ENCODE results near the gene ZSWIM4.
"Not testable (repeated sequence)": the region's sequence is repeated elsewhere in the genome, so short reads cannot be mapped to it uniquely, and the experiment has no call there.

ZSWIM4 gene

DNA sequence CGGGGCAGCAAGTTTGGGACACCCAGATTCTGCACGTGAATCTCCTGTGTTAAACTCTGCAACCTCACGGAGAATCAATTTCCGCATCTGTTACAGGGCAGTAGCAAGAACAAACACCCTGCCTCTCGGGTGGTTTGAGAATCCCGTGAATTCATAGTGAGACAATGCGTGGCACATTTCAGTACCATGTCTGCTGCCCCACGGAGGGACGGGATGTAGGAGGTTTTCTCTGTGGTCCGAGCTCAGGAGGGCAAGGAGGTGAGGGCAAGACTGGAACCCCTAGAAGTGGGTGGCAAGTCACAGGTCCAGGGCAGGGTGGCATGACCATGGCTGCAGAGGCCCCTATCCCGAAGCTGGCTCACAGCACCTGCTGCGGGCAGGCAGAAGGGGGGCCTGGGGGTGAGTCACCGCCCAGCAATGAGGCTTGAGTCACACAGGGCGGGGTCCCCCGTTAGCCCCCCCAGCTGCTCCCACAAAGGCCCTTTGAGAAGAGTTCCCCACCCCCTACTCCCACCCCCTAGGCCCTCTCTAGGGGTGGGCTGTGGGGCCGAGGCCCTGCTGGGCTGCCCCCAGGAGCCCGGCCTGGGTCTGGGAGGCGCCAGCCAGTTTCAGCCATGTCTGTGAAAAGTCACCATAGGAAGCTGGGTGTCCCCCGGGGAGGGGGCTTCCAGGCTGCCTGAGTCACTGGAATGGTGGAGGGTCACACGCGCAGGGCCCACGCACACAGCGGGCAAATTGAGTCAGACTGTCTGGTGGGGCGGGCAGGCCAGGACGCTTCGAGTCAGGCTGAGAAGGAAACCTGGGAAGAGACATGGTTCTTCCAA, 55.9 kb downstream of the ZSWIM4 start:
- peak; percentile 91 for DNase-seq (ENCODE audit: low spot score)

GRCh38 chr19:13851734-13852114, 56.5 kb downstream of the ZSWIM4 start:
- not testable (repeated sequence) for DNase-seq (ENCODE audit: low spot score)

DNA sequence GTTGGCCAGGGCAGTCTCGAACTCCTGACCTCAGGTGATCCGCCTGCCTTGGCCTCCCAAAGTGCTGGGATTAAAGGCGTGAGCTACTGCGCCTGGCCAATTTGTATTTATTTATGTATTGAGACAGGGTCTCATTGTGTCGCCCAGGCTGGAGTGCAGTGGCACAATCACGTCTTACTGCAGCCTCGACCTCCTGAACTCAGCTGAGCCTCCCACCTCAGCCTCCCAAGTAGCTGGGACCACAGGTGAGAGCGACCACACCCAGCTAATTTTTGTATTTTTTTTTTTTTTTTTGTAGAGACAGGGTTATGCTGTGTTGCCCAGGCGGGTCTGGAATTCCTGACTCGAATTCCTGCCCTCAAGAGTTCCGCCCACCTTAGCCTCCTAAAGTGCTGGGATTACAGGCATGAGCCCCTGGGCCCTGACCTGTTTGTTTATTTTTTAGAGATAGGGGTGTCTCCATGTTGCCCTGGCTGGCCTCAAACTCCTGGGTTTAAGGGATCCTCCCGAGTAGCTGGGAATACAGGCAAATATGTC, 57.0 kb downstream of the ZSWIM4 start:
- DNase-seq (ENCODE audit: low spot score), result not testable (repeated sequence)

GRCh38 chr19:13856497-13856896, 61.3 kb downstream of the ZSWIM4 start:
- no peak for DNase-seq (ENCODE audit: low spot score)

GRCh38 chr19:13859361-13859880, 64.2 kb downstream of the ZSWIM4 start:
- DNase-seq (ENCODE audit: low spot score), result no peak

- no peak for DNase-seq (ENCODE audit: low spot score)
Measured at GRCh38 chr19:13860679-13861391, 65.6 kb downstream of the ZSWIM4 start.

DNA sequence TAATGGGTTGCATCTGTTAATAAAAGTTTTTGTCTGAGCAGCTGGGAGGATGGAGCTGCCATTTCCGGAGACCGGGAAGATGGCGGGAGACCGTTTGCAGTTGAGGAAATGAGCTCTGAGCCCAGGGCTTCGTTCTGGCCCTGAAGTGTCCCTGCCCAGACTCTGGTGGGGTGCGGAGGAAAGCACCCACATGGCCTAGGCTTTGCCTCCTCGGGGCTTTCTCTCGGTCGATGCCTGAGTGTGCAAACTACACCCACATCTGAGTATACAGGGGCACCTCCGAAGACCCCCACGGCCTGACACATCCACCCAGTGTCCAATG, 66.1 kb downstream of the ZSWIM4 start:
- DNase-seq (ENCODE audit: low spot score), result peak; percentile 23

DNA sequence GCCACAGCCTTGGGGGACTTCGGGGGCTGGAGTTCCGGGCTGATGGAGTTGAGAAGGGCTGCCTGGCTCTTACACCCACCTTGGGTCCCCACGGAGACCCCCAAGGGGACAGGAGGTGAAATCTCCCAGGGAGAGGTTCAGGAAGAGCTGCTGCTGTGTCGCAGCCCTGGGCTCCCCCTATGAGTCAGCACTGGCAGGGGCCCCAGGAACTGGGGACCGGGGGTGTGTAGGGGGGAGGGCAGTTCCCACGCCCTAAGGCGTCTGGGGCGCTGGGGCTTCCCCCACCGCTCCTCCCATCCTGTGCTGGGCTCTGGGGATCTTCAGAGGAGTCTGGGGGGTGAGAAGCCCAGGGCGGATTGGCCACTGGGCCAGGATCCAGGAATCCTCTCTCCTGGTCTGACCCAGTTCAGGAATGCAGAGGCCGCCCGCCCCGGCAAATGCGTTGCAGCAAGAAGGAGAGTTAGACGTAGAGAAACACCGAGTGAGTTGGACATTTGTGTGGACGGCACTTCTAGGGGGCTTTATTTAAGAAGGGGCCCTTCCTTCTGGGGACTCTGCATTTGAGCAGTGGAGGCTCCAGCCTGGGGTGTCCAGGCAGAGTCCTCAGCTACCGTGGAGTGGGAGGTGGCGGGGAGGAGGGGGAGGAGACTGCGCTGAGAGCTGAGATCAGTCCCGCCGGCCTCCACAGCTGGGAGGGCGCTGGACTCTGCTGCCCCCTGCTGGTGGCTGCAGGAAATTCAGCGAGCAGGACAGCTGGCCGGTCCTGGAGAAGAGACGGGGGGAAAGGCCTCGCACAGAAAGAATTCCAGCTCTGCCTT, 66.7 kb downstream of the ZSWIM4 start:
- peak; percentile 94 for DNase-seq (ENCODE audit: low spot score)

DNA sequence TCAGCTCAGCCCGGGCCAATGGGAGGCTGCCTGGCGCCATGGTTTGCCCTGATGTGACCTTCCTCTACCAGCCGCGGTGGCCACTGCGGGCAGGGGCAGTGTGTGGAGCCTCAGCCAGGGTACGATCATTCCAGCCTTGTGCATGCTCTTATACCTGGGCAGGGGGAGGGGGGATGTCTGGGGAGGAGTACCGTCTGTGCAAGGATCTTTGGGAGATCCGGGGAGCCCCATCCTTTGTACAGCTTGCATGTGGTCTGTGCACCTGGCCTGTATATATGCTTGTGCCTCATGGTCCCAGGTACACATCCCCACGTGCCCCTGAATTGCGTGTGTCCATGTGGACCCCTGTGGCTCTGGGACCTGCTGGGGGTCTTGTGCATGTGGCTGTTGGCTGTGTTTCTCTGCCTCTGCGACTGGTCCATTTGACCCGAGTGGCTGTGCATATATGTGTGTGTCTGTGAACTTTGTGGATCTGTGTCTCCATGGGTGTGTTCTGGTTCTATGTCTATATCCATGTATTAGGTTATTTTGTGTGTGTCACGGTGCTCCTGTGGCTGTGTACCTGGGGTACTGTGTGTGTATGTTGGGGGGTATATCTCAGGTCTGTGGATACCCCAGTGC, 68.9 kb downstream of the ZSWIM4 start:
- DNase-seq (ENCODE audit: low spot score), result no peak

GRCh38 chr19:13864667-13865570, 69.7 kb downstream of the ZSWIM4 start:
- DNase-seq (ENCODE audit: low spot score), result peak; percentile 37

DNA sequence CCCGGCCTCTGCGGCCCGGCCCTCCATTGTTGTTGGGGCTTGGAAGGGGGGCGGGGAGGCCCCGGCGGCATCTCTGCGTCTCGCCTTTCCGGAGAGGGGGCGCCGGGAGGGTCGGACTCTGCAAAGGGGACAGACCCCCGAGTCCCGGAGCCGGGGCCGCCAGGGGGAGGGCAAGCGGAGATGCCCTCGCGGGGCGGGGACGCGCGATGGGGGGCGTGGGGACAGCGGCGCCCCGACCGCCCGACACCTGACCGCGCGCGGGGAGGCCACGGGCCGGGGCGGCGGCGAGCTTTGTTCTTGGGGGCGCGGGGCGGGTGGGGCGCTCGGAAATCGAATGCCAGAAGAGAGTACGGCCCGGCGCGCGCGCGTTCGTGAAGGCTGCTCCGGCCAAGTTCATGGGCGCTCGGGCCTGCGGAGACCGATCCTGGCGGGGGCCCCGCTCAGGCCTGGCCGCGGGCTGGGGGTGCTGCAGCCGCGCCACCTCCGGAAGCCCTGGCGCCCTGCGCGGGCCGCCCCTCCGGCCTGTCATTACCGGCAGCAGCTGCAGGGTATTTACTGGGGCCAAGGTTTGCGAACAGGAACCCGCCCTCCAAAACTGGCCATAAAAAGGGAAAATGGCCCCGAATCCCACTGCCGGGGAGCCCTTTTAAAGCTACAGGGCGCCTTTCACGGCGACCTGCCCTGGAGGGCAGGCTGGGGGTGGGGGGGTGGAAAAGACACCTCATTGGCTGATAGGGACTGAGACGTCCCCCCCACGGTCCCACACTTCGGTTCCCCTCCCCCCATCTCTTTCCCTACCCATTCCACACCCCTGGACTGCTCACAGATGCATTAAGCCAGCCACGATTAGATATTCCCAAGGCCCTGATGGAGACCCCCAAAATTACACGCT, 70.6 kb downstream of the ZSWIM4 start:
- peak; percentile 59 for DNase-seq (ENCODE audit: low spot score)

DNA sequence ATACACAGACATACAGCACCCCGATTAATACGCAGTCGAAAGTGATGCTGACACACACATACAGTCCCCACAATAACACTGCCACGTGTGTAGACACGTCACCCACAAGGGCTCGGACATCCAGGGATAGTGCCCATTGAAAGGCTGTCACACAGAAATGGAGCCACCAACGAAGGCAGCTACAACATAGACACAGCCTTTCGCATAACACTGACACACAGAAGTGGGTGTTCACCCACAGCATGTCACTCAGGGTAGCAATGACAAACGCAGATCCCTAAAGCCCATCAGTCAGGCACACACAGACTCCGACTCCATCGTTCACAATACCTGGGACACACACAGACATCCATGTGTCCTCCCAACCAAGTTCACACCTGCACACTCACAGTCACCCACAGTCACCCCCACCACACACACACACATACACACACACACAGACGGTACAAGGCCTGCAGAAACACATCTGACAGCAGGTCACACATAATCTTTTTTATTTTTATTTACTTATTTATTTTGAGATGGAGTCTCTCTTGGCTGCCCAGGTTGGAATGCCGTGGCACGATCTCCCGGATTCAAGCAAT, 71.3 kb downstream of the ZSWIM4 start:
- no peak for DNase-seq (ENCODE audit: low spot score)

- no peak for DNase-seq (ENCODE audit: low spot score)
Measured at GRCh38 chr19:13868663-13869062, 73.4 kb downstream of the ZSWIM4 start.

GRCh38 chr19:13869281-13869680, 74.0 kb downstream of the ZSWIM4 start:
- no peak for DNase-seq (ENCODE audit: low spot score)

DNA sequence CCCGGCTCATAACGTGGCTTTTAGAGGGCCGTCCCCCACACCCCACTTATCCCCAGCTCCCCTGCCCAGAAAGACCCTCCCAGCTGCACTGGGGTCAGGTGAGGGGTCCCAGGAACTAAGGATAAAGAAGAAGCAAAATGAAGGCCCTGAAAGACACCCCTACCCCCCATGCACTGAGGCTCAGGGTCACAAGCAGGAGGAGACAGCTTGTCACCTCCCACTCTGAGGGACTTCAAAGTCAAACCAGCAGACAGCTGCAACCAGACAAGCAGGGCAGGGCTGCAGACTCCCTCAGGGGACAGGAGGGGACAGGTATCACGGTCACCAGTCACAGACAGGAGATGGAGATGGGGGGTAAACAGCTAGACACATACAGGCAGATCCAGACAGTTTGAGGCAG, 75.6 kb downstream of the ZSWIM4 start:
- DNase-seq (ENCODE audit: low spot score), result no peak

DNA sequence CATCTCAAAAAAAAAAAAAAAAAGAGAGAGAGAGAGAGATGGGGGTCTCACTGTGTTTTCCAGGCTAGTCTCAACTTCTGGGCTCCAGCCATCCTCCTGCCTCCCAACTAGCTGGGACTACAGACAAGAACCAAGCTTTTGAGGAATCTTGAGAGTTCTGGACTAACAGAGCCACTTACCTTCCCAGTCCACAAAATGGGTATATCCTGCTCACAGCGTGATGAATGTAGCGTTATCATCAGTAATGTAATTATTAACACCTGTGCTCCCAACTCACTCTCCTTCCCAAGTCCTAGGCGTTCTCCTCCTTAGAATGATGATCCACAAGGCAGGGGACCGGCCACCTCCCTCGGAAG, 77.1 kb downstream of the ZSWIM4 start:
- DNase-seq (ENCODE audit: low spot score), result no peak

GRCh38 chr19:13872695-13873389, 77.6 kb downstream of the ZSWIM4 start:
- DNase-seq (ENCODE audit: low spot score), result peak; percentile 67

- no peak for DNase-seq (ENCODE audit: low spot score)
Measured at GRCh38 chr19:13873834-13874515, 78.7 kb downstream of the ZSWIM4 start.
